ENCODE measurements around the gene TPH1.

TPH1 gene

DNA sequence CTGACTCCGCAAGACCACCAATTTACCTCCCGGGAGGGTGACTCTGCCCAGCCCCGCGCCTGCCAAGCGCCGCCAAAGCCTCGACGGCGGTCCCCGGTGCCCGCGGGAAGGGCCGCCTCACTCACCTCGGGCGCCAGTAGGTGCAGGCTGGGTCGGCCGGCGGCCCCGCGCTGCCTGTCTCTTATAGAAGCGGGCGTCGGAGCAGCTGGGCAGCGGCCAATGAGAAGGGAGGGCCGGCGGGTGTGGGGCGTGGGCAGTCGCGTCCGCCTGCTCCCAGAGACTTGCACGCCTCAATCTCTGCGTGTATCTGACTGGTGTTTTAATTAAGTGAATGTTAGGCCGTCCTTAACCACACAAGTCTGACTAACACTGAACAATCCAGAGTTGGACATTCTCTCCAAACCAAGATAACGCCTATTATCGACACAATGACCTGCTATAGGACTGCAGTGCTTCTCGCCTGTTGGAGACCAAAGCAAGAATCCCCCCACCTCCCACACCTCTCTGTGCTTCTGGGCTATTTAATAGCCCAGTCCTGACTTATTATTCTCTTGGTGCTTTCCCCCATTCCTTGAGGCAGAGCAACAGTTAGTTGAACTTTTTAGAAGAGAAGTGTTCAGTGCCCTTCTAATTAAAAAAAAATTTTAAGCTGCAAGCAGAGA, at the start of gene TPH1:
Gene TPH1 (minus strand): TSS at position 154 of the 662 bp plus-strand sequence. CDS start 5,507 bp downstream, outside the sequence.
- DNase-seq = no peak

DNA sequence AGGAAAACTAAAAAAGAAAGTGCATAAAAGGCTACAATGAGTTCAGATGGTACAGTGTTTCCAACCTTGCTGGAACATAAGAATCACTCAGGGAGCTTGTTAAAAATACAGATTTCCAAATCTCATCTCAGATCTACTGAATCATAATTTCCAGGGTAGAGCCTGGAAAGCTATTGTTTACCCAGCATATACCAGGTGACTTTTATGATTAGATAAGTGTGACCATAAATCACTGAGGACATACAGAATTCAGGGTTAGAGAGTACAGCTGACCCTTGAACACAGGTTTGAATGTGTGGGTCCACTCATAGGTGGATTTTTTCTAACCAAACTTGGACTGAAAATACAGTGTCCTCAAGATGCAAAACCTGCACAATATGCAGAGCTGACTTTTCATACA, 47.9 kb upstream of the TPH1 start:
- no peak for DNase-seq

DNA sequence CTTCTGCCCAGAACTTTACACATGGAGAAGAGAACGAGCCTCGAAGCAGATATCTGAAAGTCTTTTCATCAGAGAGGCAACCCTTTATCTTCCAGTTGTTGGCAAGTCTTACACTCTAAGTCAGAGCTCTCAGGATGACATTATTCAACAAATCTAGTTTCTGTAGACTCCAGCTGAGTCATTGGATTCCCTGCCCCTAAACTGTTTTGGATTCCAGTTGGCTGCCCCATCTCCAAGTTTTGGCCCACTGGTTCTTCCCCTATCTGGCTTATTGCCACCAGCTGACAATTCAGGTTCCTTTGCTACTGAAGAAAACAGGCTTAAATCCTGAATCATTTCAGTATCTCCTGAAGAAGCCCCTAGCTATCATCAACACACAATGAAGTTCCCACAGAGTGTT, 45.7 kb upstream of the TPH1 start:
- DNase-seq = no peak

DNA sequence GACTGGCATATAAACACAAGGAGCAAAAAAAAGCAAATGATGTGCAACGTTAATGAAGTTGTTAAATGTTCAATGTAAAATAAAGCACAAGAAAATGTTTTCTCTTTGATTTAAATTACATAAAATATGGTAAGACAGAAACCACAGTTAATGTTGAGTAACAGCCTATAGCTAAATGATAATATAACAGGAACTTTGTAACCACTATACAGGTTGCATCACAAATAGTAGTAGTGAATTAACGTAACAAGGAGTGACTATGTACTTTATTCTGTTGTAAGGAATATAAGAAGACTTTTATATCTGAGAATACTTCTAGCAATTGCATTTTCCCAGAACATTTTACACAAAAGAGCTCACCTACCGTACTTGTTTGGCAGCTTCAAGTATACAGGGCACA, 42.9 kb upstream of the TPH1 start:
- no peak for DNase-seq

DNA sequence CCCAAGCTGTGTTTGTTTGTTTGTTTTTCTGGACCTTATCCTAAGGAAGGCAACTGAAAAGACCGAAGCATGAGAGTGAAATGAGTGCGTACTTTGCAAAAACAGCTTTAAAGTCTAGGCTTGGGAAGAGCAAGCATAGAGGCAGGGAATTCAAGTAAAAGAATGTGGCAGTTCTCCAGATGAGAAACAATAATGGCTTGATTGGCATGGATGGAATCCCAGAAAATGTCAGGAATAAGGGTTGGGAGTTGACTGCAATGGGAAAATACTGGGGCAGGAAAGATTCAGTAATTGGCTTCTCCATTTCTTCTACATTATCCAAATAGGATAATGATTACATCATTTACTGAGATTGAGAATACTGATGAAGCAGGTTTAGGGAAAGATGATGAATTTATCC, 42.3 kb upstream of the TPH1 start:
- DNase-seq = no peak

DNA sequence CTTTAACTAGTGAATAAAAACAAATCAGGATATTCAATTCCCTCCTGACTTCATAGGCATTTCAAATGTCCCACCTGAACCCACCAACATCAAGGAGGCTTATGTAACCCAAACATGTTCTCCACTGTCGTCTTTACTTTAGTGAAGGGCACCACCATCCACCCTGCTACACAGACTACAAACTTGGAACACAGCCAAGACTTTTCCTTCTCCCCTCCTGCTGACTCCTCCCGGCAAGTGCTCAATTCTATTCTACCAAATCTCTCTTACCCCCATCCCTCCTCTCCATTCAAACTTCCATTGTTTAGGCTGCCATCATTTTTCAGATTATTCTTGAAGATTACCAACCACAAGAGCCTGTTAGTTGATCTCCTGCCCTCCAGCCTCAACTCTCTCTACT, 35.5 kb upstream of the TPH1 start:
- DNase-seq = no peak

DNA sequence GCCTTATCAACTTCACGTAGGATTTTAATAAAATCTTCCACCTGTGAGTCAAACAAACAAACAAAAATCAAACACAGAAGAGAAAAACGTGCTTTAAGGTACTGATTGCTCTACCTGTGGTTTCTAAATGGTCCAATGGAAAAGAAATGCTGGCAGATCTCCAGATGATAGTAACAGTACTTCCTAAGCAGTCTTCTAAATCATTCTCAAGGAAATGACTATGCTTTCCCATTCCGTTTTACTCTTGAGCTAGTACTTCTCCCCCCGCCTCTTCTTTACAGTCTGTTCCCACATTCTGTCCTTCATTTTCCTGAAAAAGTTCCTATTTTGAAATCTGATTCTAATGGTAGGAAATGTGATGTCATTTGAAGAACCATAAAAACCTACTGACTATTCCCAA, 34.4 kb upstream of the TPH1 start:
- no peak for DNase-seq

DNA sequence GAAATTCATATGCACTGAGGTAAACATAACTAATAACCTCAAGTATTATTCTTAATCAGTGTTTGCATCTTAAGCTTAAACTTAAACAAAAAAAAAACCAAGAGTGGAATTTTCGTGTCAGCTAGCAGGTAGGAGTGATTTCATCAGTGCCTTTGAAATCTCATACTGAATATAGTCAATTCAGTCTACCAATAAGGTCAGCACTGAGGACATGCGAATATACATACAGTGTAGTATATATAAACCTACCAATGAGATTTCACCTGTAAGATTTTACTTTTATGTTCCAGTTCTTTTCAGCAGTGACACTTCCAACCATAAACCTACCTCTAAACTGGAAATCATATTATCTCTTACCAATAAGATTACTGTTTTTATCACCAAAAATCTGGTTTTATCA, 32.8 kb upstream of the TPH1 start:
- DNase-seq = no peak

DNA sequence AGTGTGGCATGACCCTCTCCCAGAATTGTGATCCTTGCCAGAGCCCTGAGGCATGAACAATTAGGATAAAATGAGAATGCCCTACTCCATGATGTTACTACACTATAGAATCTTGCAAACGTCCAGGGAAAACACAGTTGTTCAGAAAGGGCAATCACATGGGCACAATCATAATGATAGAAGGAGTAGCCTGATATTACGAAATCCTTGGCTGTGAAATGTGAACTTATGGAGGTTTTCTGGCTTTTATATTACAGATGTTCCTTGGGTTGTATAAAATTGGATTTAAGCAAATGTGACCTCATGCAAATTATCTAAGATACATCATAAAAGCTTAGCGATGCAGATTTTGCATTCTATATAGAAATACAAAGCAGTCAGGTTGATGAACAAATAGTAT, 29.4 kb upstream of the TPH1 start:
- DNase-seq = no peak

DNA sequence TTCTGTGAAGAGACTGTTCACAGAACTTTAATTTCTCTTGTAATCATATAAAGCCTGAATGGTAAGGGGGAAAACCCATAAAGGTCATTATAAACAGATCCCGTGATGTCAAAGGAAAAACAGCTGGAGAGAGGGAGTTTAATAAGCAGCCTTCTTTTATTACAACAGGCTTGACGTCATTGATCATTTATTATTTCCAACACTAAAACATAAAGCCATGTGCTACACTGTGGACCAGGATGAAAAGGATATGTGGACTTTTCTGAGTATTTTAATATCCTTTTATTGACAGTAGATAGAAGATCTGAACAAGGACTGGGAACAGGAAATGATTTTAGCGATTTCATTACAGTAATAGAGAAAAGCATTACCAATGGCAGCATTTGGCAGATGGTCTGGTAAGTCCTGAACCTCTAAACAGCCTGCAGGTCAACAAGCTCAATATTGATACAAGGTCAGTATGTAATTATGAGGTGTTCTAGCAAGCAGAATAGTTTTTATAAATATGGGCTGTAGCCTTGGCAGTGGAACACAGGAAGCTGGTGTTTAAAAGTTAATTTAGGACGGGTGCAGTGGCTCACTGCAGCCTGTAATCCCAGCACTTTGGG, 25.1 kb upstream of the TPH1 start:
- DNase-seq = no peak

DNA sequence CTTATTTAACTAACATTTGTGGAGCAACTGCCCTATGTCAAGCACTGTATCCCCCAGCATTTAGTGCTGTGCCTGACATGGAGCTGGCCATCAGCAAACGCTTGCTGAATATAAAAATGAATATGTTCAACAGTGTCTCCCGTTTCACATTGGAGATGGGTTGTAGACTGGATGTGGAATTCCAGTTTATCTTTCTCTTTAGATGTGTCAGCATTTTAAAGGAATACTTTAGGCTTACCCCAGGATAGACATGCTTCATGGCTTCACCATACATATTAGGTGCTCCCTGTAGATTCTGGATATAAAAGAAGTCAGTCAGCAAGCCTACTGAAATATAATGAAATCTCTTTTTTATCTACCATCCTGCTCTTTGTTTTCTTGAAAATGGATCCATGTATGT, 21.3 kb upstream of the TPH1 start:
- DNase-seq = no peak

DNA sequence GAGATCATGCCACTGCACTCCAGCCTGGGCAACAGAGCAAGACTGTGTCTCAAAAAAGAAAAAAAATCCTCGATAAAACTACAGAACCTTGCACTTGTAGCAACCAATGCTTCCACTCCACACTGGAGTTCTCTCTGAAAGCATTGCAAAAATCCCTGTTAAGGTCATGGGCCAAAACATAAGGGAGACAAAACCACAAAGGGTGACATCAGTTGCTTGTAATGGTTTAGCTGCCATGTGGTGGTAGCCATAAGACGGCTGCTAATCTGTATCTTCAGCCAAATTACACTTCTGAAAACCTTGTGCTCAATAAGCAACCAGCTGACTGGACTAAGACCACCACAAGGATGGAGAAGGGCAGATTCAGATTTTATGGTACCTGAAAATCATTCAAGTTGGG, 20.6 kb upstream of the TPH1 start:
- no peak for DNase-seq

DNA sequence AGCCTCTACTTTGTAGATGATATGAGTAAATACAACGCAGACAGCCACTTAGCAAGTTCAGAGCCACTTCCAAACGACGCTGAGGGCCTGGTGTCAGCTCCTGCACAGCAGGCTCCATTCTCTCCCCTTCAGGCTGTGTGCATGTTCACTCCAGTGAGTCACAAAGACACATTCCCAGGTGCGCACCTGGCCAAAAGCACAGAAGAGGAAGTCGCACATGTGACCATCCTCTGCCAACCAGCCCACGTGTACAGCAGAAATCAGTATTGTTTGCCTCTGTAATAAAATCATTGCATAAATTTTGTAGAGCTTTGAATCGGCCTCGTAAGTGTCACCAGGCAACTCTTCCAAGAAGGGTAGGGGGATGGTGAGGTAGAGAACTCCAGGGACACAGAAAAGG, 19.5 kb upstream of the TPH1 start:
- DNase-seq = no peak

DNA sequence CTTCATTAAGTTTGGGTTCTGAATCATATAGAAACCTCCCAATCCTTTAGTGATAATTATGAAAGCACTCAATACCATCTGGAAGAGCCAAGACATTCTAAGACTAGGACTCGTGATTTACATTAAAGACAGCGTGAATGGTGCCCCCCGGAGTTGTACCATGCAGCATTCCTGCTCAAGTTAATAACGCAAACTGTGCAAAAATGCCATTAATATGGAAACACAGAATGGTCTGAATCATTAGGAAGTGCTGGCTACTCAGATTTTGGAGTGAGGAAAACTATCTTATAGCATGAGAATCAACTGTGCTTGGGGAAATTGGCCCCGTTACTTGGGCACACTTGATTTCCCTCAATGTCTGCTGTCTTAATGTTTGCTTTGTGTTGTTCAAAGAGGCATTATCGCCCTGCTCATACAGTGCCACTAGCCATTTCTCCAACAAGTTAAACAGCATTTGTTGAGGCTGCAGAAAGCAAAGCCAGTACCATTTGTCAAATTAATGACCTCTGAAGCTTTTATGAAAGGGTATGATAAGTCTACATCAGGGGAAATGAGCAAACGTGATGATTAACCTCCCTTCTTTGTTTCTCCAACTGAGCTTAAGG, 18.5 kb upstream of the TPH1 start:
- DNase-seq = no peak

DNA sequence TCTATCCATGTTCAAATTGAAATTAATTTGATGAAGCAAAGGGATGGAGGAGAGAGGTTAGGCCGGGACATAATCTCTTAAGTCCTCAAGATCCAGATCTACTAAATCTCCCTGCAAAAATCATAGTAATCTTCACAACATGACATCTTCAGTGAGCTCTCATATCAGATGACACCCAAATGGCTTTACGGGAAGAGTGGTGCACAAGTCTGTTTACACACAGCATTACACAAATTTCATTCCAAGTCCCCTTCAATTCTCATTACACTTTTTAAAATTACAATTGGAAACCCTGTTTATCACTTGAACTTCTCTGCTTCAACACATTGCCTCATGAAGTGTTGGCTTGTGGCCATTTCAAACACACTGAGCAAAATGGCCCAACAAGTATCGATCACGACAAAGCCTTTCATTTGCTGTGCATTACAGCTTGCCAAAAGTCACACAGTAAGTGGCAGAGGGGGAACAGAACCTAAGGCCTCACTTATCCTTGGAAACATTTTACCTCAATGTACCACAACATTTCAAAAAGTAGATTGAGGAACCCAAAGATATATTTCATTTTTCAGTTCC, 17.9 kb upstream of the TPH1 start:
- no peak for DNase-seq

DNA sequence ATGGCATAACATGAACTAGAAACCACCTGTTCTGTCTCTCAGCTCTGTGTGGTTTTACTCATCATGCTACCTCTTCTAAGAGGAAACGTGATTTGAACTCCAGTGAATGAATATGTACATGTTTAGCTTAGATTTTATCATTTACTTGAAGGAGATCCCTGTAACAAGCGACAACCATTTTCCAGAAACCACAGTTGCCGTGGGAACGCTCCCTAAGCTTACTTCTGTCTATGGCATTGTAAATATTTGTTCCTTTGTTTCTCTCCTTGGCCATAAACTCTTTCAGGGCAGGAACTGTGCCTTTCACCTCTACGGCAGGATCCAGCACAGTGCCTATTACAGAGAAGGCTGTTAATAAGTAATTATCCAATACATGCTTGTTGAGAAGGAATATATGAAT, 17.1 kb upstream of the TPH1 start:
- no peak for DNase-seq

DNA sequence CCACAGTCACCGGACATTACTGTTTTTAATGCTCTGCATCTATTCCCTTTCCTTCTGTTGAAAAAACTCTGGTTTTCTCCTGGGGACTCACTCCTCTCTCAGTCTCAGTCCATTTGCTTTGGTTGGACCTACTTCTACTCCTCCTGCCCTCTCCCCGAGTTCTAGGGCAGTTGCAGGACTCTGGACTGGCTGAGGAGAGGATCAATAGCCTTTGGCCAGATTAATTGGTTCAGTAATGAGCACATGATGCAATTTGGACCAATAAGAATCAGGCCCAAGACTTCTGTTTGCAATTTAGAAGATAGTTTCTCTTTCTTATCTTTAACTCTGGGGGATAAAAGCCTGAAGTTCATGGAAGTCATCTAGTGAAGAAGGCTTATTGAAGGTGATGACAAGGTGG, 15.3 kb upstream of the TPH1 start:
- no peak for DNase-seq

DNA sequence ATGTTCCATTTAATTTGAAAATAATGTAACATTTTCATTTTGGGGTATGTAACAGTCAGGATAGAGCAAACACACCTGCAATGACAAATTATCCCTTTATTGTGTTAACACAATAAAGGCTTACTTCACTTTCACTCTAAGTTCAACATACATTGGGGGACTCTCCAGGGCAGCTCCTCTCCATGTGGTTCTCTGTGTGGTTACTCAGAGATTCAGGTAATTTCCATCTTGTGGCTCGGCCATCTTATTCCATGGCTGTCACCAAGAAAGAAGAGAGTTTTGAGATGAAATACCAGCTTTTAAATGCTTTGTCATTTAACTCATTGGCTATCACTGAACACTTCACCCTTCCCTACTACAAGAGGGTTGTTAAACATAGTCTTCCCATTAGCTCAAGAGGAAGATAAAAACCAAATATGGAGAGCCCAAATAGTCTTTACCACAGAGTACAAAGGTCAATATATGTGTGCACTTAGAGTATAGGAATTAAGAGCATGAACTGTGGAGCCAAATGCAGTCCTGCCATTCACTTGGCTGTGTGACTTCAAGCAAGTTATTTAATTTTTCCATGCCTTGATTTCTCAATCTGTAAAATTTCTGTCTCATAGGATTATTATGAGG, 10.6 kb upstream of the TPH1 start:
- no peak for DNase-seq

DNA sequence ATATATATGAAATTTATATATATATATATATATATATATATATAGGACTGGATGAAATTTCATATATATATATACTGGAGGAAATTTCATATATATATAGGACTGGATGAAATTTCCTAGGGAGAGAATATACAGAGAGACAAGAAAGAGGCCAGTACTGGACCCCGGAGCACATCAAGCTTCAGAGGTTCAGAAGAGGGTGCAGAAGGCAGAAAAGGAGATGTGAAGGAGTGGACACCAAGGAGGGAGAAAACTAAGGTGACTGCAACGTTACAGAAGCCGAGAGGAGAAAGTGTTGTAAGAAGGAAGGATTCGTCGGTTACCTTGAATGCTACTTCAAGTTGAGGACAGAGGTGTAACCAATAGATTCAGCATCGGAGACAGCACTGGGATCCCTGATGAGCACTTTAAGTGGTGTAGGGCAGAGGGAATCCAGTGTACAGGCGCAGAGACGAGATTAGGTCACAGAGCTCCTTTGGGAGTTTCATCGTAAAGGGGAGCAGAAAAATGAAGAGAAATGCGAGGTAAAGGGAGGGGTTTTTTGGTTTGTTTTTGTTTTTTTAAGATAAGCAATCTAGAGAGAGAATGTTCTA, 8.5 kb upstream of the TPH1 start:
- no peak for DNase-seq

DNA sequence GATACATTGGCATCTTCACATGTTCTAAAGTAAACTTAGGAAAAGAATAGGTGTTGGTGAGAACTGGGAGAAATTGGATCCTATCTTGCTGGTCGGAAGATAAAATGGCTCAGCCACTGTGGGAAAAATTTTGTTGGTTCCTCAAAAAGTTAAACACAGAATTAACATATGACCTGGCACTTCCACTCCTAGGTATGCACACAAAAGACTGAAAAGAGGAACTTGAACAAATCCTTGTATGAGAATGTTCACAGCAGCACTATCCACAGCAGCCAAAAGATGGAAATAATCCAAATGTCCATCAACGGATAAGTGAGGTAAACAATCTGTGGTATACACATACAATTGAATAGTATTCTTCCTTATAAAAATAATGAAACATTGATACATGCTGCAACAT, 4.8 kb upstream of the TPH1 start:
- DNase-seq = no peak

DNA sequence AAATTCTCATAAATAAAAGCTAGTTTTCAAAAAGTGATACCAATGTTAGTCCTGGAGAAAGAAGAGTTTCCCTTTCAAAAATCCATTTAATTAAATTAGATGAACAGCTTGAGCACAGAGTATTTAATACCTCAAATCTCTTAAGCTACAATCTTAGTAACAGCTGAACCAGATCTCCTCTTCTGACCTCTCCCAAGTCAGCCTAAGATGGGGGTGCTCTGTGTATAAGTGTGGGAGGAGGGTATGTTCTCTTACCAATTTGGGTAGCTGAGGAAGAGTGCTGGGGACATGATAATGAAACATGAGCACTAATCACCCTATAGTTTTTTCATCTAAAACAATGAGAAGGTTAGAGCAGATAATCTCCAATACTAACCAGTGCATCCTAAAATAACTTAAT, 9.6 kb downstream of the TPH1 start:
- no peak for DNase-seq

DNA sequence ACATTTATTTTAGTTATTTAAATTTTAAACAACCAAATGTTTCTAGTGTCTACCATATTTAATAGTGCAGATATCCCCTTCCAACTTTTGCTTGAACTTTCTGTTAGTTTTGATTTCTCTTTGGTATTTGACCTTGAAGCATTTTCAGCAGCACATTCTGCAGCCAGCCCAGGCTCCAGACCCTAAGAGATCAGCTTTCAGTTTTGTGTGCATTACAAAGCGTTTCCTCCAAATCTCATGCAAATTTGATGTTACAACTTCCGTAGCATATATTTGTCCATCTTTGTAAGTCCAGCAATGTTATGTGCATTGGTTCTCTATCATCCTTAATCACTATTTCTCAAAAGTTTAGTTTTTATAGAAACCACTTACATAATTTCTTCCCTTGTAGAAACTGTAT, 18.6 kb downstream of the TPH1 start:
- DNase-seq = no peak

DNA sequence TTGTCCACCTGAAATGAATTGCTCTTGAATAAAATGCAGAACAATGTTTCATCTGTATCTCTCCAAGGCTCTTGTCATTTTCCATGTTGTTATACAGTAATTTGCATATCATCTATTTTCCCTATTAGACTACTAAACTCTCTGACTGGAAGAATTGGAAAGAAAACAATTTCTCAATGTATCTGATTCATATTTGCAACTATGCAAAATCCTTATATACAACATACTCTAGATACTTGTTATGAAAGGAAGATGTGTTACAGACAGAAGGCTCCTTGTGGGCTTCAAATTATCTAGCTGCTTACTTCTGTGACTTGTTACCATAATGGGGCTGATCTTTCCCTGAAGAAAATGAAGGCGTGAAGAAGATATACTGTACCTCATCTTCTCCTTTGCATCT, 23.6 kb downstream of the TPH1 start:
- no peak for DNase-seq

DNA sequence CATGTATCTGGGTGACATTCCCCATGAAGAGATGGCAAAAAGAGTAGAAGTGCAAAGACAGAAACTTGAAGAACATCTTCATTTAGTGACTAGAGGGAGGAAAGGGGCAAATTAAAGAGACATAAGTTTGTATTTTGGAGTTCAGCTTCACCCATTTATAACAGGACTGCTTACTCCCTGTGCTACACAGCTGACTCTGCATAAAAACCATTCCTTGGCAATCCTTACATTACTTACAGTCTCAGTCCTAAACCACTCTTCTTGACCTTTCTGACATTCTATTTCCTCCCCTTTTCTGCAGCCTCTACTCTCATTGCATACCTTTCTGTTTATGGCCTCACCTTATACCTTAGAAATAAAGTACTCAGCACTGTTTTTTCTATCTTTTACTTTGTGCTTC, 26.4 kb downstream of the TPH1 start:
- no peak for DNase-seq
